Measurements from ENCODE around the gene CNTFR.

DNA sequence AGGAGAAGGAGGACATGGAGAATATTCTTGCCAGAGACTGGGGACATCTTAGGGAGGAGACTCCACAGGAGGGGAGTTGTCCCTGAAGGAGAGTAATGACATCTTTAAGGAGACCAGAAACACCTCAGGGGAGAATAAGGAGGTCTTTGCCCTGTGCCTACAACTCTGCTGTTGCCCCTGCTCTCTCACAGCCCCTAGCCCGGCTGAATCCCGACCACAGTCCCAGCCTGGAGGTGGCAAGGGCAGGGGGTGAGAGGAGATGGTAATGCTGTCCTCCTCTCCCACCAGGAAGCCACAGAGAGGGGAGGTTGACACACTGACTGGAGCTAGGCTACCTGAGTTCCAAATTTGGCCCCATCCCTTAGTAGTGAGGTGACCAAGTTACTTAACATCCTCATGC is 36.5 kb downstream of the CNTFR start:
- TF ChIP-seq, protein P1, sequence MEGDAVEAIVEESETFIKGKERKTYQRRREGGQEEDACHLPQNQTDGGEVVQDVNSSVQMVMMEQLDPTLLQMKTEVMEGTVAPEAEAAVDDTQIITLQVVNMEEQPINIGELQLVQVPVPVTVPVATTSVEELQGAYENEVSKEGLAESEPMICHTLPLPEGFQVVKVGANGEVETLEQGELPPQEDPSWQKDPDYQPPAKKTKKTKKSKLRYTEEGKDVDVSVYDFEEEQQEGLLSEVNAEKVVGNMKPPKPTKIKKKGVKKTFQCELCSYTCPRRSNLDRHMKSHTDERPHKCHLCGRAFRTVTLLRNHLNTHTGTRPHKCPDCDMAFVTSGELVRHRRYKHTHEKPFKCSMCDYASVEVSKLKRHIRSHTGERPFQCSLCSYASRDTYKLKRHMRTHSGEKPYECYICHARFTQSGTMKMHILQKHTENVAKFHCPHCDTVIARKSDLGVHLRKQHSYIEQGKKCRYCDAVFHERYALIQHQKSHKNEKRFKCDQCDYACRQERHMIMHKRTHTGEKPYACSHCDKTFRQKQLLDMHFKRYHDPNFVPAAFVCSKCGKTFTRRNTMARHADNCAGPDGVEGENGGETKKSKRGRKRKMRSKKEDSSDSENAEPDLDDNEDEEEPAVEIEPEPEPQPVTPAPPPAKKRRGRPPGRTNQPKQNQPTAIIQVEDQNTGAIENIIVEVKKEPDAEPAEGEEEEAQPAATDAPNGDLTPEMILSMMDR (IDR thresholded peaks at IDR 0.05), result no peak
- TF ChIP-seq POLR2A (IDR thresholded peaks at IDR 0.05), result no peak
